ENCODE data around the gene USP28. TPM values are rescaled to one million over a fixed set of nuclear protein-coding genes. Genes with fewer than 3 reads are reported as not detected.

USP28 gene
- total RNA-seq, 1 donor from 2014 or later, result 22.8 TPM

GRCh38 chr11:113817162-113817561, 58.2 kb downstream of the USP28 start:
- TF ChIP-seq, protein P1, sequence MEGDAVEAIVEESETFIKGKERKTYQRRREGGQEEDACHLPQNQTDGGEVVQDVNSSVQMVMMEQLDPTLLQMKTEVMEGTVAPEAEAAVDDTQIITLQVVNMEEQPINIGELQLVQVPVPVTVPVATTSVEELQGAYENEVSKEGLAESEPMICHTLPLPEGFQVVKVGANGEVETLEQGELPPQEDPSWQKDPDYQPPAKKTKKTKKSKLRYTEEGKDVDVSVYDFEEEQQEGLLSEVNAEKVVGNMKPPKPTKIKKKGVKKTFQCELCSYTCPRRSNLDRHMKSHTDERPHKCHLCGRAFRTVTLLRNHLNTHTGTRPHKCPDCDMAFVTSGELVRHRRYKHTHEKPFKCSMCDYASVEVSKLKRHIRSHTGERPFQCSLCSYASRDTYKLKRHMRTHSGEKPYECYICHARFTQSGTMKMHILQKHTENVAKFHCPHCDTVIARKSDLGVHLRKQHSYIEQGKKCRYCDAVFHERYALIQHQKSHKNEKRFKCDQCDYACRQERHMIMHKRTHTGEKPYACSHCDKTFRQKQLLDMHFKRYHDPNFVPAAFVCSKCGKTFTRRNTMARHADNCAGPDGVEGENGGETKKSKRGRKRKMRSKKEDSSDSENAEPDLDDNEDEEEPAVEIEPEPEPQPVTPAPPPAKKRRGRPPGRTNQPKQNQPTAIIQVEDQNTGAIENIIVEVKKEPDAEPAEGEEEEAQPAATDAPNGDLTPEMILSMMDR (IDR thresholded peaks at IDR 0.05; ENCODE audit: insufficient read depth, low read length, poor library complexity, severe bottlenecking), result no peak
- no peaks in the 10 kb centered on the region for H3K36me3 ChIP-seq (ENCODE audit: control insufficient read depth, insufficient read depth, low read length)
- no peak overlapping the region for H3K4me3 ChIP-seq (ENCODE audit: low read depth, low read length)
- DNase-seq (ENCODE audit: low read depth), result no peak
- no peaks in the 10 kb centered on the region for H3K27me3 ChIP-seq (ENCODE audit: control insufficient read depth, insufficient read depth, low read length)

DNA sequence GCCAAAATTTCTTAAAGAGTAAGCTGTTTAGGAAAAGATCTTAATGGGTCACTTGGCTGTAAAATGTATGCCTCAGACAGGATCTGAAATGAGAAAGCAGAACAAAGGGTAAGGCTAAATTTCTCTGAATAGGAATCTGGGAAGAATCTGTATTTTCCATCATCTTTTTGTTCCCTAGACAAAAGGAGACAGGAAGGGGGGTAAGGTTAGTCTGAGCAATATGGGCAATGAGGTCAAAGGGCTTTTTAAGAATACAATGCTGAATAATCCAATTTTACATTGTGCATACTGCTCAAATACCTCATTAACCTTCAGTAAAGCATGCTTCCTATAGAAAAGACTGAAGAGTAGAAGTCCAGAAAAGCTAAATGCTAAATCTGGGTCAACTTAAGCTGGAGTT, 61.2 kb downstream of the USP28 start:
- DNase-seq (ENCODE audit: low read depth), result no peak
- H3K36me3 ChIP-seq (ENCODE audit: control insufficient read depth, insufficient read depth, low read length), result no peaks in the 10 kb centered on the region
- TF ChIP-seq, protein P1 (IDR thresholded peaks at IDR 0.05; ENCODE audit: insufficient read depth, low read length, poor library complexity, severe bottlenecking), result no peak
- no peak overlapping the region for H3K4me3 ChIP-seq (ENCODE audit: low read depth, low read length)
- H3K27me3 ChIP-seq (ENCODE audit: control insufficient read depth, insufficient read depth, low read length), result no peaks in the 10 kb centered on the region

- Histone ChIP-seq H3K4me3 (ENCODE audit: low read depth, low read length) (no peak overlapping the region), H3K27me3 (ENCODE audit: control insufficient read depth, insufficient read depth, low read length) (no peaks in the 10 kb centered on the region), H3K36me3 (ENCODE audit: control insufficient read depth, insufficient read depth, low read length) (peaks cover 2% of the 10 kb centered on the region)
- DNase-seq (ENCODE audit: low read depth), result no peak
- TF ChIP-seq, protein P1 (IDR thresholded peaks at IDR 0.05; ENCODE audit: insufficient read depth, low read length, poor library complexity, severe bottlenecking), result no peak
Observed at GRCh38 chr11:113808931-113809330, 66.4 kb downstream of the USP28 start.

GRCh38 chr11:113806406-113806805, 69.0 kb downstream of the USP28 start:
- TF ChIP-seq, protein P1 (IDR thresholded peaks at IDR 0.05; ENCODE audit: insufficient read depth, low read length, poor library complexity, severe bottlenecking), result peak; percentile 56
- Histone ChIP-seq H3K36me3 (ENCODE audit: control insufficient read depth, insufficient read depth, low read length) (peaks cover 2% of the 10 kb centered on the region), H3K4me3 (ENCODE audit: low read depth, low read length) (no peak overlapping the region), H3K27me3 (ENCODE audit: control insufficient read depth, insufficient read depth, low read length) (no peaks in the 10 kb centered on the region)
- no peak for DNase-seq (ENCODE audit: low read depth)

DNA sequence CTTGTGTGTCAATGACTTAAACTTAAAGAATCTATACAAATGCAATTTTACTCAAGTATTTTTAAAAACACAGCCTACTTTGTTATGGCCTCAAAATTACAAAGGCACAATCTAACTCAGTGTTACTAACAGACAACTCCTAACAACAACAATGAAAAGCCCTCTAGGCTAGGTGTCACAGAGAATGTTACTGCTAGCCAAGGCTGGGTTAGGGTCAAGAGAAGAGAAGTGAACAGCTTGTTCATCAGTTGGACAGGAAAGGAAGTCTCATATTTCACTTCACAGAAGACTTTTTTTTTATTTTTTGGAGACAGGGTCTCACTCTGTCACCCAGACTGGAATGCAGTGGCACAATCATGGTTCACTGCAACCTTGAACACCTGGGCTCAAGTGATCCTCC, 69.7 kb downstream of the USP28 start:
- Histone ChIP-seq H3K4me3 (ENCODE audit: low read depth, low read length) (no peak overlapping the region), H3K27me3 (ENCODE audit: control insufficient read depth, insufficient read depth, low read length) (no peaks in the 10 kb centered on the region), H3K36me3 (ENCODE audit: control insufficient read depth, insufficient read depth, low read length) (peaks cover 2% of the 10 kb centered on the region)
- TF ChIP-seq, protein P1 (IDR thresholded peaks at IDR 0.05; ENCODE audit: insufficient read depth, low read length, poor library complexity, severe bottlenecking), result no peak
- no peak for DNase-seq (ENCODE audit: low read depth)

GRCh38 chr11:113802621-113803020, 72.8 kb downstream of the USP28 start:
- no peak overlapping the region for H3K4me3 ChIP-seq (ENCODE audit: low read depth, low read length)
- no peaks in the 10 kb centered on the region for H3K36me3 ChIP-seq (ENCODE audit: control insufficient read depth, insufficient read depth, low read length)
- TF ChIP-seq, protein P1 (IDR thresholded peaks at IDR 0.05; ENCODE audit: insufficient read depth, low read length, poor library complexity, severe bottlenecking), result no peak
- no peak for DNase-seq (ENCODE audit: low read depth)
- H3K27me3 ChIP-seq (ENCODE audit: control insufficient read depth, insufficient read depth, low read length), result no peaks in the 10 kb centered on the region

Data from kidney epithelial cell (primary cell).